Kidney epithelial cell (primary cell): ENCODE results near the gene CNTNAP2. TPM values are rescaled to one million over a fixed set of nuclear protein-coding genes. Genes with fewer than 3 reads are reported as not detected.

Source experiments
- DNase-seq: peaks from one replicate; pipeline ENCODE4 v3.0.0-alpha.2; 2010; ENCODE audit warnings: low read depth
- H3K27me3 ChIP-seq: 2 replicates; pipeline ENCODE4 v1.6.0; 2011; ENCODE audit warnings: low read length; ENCODE audit not compliant: control insufficient read depth, insufficient read depth
- H3K36me3 ChIP-seq: 2 replicates; pipeline ENCODE4 v1.5.1; 2011; ENCODE audit warnings: low read length; ENCODE audit not compliant: control insufficient read depth, insufficient read depth
- H3K4me3 ChIP-seq: 2 replicates; pipeline ENCODE4 v1.5.1; 2011; ENCODE audit warnings: low read depth, mild to moderate bottlenecking, control low read depth, low read length
- total RNA-seq: library from RNA; depleted of rRNA; stranded (reverse); fragments of >200 nt; gene quantifications from 2 replicates; pipeline ENCODE4 v1.2.3, GENCODE V29; 2015
- TF ChIP-seq, protein P1 (sequence below): IDR thresholded peaks from 2 replicates; pipeline ENCODE4 v1.5.1; 2011; ENCODE audit warnings: mild to moderate bottlenecking, moderate library complexity, low read length, control low read depth, inconsistent platforms; ENCODE audit not compliant: insufficient read depth, poor library complexity, severe bottlenecking

Gene CNTNAP2
- total RNA-seq, 1 donor from 2014 or later: 14.0 TPM

DNA sequence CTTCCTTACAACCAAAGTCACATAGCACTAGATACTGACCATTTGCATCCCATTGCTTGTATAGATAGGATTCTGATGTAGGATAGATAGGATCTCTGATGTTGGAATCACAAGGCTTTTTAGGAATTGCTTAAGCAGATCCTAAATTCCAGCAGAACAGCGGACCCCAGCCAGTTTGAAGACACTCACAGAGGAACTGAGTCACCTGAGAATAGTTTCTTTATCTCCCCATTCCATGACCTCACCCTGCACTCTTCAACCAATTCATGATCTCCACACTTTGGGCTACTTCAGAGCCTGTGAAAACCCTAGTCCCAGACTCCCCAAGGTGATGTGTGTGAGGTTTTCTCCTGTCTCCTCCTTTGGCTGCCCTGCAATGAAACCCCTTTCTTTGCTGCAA is 179.4 kb downstream of the CNTNAP2 start:
- Histone ChIP-seq H3K27me3 (no peaks in the 10 kb centered on the region), H3K36me3 (no peaks in the 10 kb centered on the region), H3K4me3 (no peak overlapping the region)
- TF ChIP-seq, protein P1, sequence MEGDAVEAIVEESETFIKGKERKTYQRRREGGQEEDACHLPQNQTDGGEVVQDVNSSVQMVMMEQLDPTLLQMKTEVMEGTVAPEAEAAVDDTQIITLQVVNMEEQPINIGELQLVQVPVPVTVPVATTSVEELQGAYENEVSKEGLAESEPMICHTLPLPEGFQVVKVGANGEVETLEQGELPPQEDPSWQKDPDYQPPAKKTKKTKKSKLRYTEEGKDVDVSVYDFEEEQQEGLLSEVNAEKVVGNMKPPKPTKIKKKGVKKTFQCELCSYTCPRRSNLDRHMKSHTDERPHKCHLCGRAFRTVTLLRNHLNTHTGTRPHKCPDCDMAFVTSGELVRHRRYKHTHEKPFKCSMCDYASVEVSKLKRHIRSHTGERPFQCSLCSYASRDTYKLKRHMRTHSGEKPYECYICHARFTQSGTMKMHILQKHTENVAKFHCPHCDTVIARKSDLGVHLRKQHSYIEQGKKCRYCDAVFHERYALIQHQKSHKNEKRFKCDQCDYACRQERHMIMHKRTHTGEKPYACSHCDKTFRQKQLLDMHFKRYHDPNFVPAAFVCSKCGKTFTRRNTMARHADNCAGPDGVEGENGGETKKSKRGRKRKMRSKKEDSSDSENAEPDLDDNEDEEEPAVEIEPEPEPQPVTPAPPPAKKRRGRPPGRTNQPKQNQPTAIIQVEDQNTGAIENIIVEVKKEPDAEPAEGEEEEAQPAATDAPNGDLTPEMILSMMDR: no peak
- no peak for DNase-seq

DNA sequence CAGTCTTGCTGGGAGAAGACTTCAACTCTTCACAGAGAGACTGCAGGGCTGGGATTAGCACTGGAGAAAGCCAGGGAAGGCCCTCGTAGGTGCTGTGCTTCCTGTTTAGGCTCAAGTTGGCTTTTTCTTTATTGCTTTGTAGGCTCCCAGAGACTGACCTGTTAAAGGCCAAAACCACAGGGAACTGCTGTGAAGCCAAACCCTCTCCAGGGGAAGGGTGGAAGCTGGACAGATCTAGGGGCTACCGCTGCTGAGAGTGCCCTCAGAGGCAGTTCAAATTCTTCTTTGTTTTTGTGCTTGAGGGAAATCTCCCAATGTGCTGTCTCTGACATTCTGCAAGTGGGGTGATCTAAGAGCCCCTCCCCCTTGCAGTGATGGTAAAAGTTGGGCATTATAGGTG is 198.4 kb downstream of the CNTNAP2 start:
- Histone ChIP-seq H3K27me3 (no peaks in the 10 kb centered on the region), H3K36me3 (no peaks in the 10 kb centered on the region), H3K4me3 (no peak overlapping the region)
- no peak for DNase-seq
- TF ChIP-seq, protein P1: no peak

DNA sequence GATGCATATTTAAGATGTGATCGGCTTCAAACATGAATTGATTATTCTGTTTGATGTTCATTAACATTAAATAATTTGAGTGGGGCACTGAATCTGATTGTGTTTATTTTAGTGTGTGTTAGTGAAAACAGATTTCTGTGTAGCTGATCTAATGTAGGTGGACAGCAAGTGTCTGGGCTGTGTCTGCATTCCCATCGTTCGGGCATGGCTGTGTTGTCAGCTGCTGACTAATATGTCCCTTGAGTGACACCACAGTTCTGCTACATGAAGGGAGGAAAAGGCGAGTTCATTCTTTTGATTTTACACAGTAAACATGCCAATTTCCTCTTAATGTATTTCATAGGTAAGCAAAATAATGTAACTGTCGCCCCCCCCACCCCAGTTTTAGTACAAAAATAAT is 203.0 kb downstream of the CNTNAP2 start:
- TF ChIP-seq, protein P1: no peak
- H3K4me3 ChIP-seq: no peak overlapping the region
- H3K36me3 ChIP-seq: no peaks in the 10 kb centered on the region
- no peaks in the 10 kb centered on the region for H3K27me3 ChIP-seq
- DNase-seq: no peak

DNA sequence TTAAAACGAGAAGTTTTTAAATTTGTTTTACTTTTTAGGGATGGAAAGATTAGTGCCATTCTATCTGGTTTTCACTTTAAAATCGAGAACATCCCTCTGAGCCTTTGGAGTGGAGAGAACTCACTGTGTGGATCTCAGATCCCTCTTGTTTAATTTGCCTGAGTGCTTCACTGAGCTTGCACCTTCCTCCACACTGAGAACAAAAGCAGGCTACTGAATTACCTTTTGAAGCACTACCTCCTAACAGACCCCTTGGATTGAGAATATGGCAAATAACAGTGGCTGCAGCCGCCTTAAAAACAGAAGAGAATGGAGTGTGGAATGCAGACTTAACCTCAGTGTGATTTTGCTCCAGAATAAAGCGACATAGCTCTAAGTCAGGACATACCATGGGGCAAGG is 204.7 kb downstream of the CNTNAP2 start:
- TF ChIP-seq, protein P1: no peak
- H3K36me3 ChIP-seq: no peaks in the 10 kb centered on the region
- H3K4me3 ChIP-seq: no peak overlapping the region
- DNase-seq: no peak
- H3K27me3 ChIP-seq: no peaks in the 10 kb centered on the region

DNA sequence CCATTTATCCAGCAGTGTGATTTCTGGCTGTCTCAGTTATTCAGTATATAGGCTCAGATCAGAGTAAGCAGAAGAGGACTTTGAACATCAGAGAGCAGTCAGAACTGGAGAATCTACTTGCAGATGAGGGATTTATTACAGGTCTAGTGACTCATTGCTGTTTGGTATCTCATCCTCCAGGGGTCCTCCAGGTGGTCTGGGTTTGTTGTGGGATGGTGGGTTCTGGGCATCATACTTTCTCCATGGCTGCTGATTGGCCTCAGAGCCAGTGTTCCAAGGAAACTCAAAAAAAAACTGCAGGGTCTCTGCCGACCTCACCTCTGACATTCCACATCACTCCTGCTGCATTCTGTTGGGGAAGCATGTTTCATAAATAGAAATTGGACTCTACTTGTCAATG is 214.8 kb downstream of the CNTNAP2 start:
- TF ChIP-seq, protein P1: no peak
- DNase-seq: no peak
- Histone ChIP-seq H3K27me3 (no peaks in the 10 kb centered on the region), H3K36me3 (no peaks in the 10 kb centered on the region), H3K4me3 (no peak overlapping the region)

DNA sequence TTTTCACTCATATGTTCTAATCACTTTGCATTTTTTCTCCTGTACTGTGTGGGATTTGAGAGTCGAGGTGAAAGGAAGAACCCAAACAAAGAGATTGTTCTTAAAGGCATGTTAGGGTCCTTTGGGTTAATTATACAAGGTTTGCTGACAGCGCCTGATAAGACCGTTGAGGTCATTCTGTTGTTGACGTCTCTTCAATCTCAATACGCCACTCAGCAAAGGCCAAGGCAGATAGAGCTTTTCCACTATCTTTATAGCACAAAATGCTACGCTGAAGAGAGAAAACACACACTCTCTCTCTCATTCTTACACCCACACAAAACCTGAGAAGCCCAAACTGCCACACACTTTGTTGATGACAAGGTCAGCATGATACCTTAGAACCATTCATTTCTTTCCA is 228.7 kb downstream of the CNTNAP2 start:
- TF ChIP-seq, protein P1: no peak
- H3K4me3 ChIP-seq: no peak overlapping the region

More for the DNA sequence above, 228.7 kb downstream of the CNTNAP2 start:
- no peak for DNase-seq
- Histone ChIP-seq H3K36me3 (no peaks in the 10 kb centered on the region), H3K27me3 (no peaks in the 10 kb centered on the region)
